K562 (cell line): Measurements from ENCODE around the gene ADRA2A.

ENCODE experiments used
- E2F3 ChIP-seq: fragments of 250-450 bp; sonication (Bioruptor Pico); IDR thresholded peaks from 2 replicates; pipeline ENCODE4 v1.4.0; 2020; ENCODE audit warnings: mild to moderate bottlenecking
- HDAC1 ChIP-seq, 2 experiments: fragments of 450-650 bp; IDR thresholded peaks; 2 replicates each; pipeline ENCODE4 v1.6.1; 2016 to 2017; ENCODE audit warnings: inconsistent platforms in 1 of 2, mild to moderate bottlenecking in 1 of 2, moderate library complexity in 1 of 2
- MYNN ChIP-seq, 2 experiments: sonication (generic); formaldehyde crosslinking in 1 of 2; IDR thresholded peaks; 2 replicates each; pipeline versions ENCODE4 v1.5.0 to v1.6.1; 2016 to 2020; ENCODE audit warnings: antibody characterized with exemption in 1 of 2, missing genetic modification reagents in 1 of 2
- RUNX1 ChIP-seq: sonication (generic); IDR thresholded peaks from 2 replicates; pipeline ENCODE4 v1.6.1; 2016; ENCODE audit warnings: antibody characterized with exemption, low read depth
- SRF ChIP-seq, 2 experiments: fragments of 250-450, 450-650 bp in 1 of 2; sonication (Bioruptor Pico) in 1 of 2; sonication (generic) in 1 of 2; formaldehyde crosslinking; IDR thresholded peaks; 2 replicates each; pipeline versions ENCODE4 v1.5.0 to v1.5.1; 2020 to 2022; ENCODE audit warnings: mild to moderate bottlenecking in 1 of 2, missing genetic modification reagents in 1 of 2
- TF ChIP-seq, protein P1 (sequence below), 2 experiments: fragments of 450-650 bp in 1 of 2; sonication (generic) in 1 of 2; formaldehyde crosslinking in 1 of 2; IDR thresholded peaks; 2 replicates each; pipeline versions ENCODE4 v1.7.1 to v1.9.0; 2016 to 2022; ENCODE audit warnings: inconsistent platforms in 1 of 2, mild to moderate bottlenecking in 1 of 2, missing genetic modification reagents in 1 of 2
- TF ChIP-seq, protein P2 (sequence below), 3 experiments: IDR thresholded peaks in 2 of 3; conservative IDR thresholded peaks in 1 of 3; 2 replicates each; pipeline ENCODE4 v1.5.1; 2011 to 2012; ENCODE audit warnings: low read length in 3 of 3, mild to moderate bottlenecking in 3 of 3, control low read depth in 2 of 3, improper control_type of control experiment in 1 of 3, inconsistent platforms in 1 of 3, low read depth in 1 of 3, mixed read lengths in 1 of 3, moderate library complexity in 1 of 3; ENCODE audit not compliant: insufficient read depth in 2 of 3

DNA sequence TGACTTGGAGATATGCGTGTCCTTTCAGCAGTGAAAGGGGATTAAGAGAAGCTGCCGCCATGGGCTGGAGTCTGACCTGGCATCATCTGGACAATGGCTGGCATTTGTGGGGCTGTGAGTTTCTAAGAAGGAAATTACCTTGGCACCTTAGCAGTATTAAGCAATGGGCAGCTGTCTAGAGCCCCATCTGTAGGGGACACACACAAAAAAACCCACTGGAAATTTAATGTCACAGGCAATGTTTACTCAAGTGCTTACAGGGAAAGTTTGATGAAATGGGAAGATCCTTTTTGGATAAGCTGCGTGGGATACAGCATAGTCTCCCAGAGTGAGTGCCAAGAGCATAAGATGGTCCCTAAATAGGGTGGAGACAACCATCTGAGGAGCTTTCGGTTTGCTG lies 25.0 kb downstream of the ADRA2A start:
- TF ChIP-seq, protein P1, sequence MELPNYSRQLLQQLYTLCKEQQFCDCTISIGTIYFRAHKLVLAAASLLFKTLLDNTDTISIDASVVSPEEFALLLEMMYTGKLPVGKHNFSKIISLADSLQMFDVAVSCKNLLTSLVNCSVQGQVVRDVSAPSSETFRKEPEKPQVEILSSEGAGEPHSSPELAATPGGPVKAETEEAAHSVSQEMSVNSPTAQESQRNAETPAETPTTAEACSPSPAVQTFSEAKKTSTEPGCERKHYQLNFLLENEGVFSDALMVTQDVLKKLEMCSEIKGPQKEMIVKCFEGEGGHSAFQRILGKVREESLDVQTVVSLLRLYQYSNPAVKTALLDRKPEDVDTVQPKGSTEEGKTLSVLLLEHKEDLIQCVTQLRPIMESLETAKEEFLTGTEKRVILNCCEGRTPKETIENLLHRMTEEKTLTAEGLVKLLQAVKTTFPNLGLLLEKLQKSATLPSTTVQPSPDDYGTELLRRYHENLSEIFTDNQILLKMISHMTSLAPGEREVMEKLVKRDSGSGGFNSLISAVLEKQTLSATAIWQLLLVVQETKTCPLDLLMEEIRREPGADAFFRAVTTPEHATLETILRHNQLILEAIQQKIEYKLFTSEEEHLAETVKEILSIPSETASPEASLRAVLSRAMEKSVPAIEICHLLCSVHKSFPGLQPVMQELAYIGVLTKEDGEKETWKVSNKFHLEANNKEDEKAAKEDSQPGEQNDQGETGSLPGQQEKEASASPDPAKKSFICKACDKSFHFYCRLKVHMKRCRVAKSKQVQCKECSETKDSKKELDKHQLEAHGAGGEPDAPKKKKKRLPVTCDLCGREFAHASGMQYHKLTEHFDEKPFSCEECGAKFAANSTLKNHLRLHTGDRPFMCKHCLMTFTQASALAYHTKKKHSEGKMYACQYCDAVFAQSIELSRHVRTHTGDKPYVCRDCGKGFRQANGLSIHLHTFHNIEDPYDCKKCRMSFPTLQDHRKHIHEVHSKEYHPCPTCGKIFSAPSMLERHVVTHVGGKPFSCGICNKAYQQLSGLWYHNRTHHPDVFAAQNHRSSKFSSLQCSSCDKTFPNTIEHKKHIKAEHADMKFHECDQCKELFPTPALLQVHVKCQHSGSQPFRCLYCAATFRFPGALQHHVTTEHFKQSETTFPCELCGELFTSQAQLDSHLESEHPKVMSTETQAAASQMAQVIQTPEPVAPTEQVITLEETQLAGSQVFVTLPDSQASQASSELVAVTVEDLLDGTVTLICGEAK (IDR thresholded peaks at IDR 0.05), result no peak
- TF ChIP-seq, protein P1 (CRISPR knock-in tag; IDR thresholded peaks at IDR 0.05), result no peak
- no peak for TF ChIP-seq MYNN (IDR thresholded peaks at IDR 0.05)
- TF ChIP-seq MYNN (CRISPR knock-in tag; IDR thresholded peaks at IDR 0.05), result no peak
- TF ChIP-seq, protein P2, sequence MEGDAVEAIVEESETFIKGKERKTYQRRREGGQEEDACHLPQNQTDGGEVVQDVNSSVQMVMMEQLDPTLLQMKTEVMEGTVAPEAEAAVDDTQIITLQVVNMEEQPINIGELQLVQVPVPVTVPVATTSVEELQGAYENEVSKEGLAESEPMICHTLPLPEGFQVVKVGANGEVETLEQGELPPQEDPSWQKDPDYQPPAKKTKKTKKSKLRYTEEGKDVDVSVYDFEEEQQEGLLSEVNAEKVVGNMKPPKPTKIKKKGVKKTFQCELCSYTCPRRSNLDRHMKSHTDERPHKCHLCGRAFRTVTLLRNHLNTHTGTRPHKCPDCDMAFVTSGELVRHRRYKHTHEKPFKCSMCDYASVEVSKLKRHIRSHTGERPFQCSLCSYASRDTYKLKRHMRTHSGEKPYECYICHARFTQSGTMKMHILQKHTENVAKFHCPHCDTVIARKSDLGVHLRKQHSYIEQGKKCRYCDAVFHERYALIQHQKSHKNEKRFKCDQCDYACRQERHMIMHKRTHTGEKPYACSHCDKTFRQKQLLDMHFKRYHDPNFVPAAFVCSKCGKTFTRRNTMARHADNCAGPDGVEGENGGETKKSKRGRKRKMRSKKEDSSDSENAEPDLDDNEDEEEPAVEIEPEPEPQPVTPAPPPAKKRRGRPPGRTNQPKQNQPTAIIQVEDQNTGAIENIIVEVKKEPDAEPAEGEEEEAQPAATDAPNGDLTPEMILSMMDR (IDR thresholded peaks at IDR 0.05 in 2 of 3, conservative IDR thresholded peaks at IDR 0.05 in 1 of 3; ENCODE audit: insufficient read depth in 2 of 3, low read depth in 1 of 3, low read length in 3 of 3), result no peak
- TF ChIP-seq RUNX1, result no peak
- no peak for TF ChIP-seq SRF (CRISPR knock-in tag; IDR thresholded peaks at IDR 0.05)
- TF ChIP-seq E2F3, result no peak
- no peak for TF ChIP-seq HDAC1 (IDR thresholded peaks at IDR 0.05)
